ENCODE data around the gene MAP6D1. TPM values are rescaled to one million over a fixed set of nuclear protein-coding genes. Genes with fewer than 3 reads are reported as not detected.

The MAP6D1 gene
- 3.2 and 3.3 TPM in 2 replicates for total RNA-seq (ENCODE audit: low replicate concordance)
- long read RNA-seq, partial matches to known transcripts = 1 of 1 reads
- long read RNA-seq, other reads (novel, unspliced or antisense) = 0 of 1 reads

DNA sequence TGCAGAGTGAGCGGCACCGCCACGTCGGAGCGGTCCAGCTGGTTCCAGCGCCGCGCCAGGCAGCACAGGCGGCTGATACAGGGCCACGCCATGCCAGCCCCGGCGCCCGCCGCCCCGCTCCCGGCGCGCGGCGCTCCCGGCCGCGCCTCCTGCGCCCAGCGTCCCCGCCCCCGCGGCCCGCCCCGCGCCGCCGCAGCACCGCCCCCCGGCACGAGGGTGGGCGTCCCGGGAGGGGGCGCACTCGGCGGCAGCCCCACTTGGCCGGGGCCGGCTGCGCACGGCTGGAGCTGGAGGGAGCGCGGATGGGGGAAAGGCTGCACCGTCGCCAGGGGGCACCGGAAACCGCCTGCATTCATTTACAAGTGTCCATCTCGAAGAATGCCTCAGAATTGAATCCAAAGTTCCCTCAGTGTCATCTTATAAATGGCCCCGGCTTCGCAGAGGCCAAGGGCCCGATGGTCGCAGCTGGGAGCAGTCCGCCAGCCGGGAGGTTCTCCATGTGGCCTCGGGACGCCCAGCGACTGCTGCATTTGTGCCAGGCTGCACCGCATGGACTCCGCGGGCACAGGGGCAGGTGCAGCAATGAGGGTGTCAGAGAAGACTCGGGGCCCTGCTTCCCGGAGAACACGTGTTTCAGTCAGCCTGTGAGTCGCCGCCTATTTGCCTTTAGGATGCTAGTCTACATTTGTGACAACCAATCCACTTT lies at the start of gene MAP6D1:
Gene MAP6D1 (minus strand): TSS at position 122 of the 706 bp plus-strand sequence. CDS start 30 bp downstream, at position 92.
- Mint-ChIP-seq H3K27ac (peak within 1 kb of the TSS; percentile 68), H3K36me3 (peaks cover 5% of the 10 kb centered on the region), H3K9me3 (no peaks in the 10 kb centered on the region), H3K27me3 (peaks cover 12% of the 10 kb centered on the region), H3K4me3 (peak within 1 kb of the TSS; percentile 81), H3K4me1 (ENCODE audit: unreplicated experiment) (peaks cover 19% of the 10 kb centered on the region)
- TF ChIP-seq, protein P1, sequence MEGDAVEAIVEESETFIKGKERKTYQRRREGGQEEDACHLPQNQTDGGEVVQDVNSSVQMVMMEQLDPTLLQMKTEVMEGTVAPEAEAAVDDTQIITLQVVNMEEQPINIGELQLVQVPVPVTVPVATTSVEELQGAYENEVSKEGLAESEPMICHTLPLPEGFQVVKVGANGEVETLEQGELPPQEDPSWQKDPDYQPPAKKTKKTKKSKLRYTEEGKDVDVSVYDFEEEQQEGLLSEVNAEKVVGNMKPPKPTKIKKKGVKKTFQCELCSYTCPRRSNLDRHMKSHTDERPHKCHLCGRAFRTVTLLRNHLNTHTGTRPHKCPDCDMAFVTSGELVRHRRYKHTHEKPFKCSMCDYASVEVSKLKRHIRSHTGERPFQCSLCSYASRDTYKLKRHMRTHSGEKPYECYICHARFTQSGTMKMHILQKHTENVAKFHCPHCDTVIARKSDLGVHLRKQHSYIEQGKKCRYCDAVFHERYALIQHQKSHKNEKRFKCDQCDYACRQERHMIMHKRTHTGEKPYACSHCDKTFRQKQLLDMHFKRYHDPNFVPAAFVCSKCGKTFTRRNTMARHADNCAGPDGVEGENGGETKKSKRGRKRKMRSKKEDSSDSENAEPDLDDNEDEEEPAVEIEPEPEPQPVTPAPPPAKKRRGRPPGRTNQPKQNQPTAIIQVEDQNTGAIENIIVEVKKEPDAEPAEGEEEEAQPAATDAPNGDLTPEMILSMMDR (conservative IDR thresholded peaks at IDR 0.05) = peak; percentile 62
- DNase-seq (ENCODE audit: extremely low spot score, unreplicated experiment) = no peak

DNA sequence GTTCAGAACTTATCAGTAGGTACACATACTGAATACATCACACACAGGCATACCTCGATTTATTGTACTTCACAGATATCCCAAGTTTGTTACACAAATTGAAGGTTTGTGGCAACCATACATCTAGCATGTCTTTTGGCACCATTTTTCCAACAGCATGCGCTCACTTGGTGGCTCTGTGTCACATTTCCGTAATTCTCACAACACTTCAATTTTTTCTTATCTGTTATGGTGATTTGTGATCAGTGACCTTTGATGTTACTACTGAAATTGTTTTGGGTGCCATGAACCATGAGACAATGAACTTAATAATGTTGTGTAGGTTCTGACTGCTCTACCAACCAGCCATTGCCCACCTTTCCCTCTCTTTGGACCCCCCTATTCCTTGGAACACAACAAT lies 48.5 kb upstream of the MAP6D1 start:
- TF ChIP-seq, protein P1 (conservative IDR thresholded peaks at IDR 0.05) = no peak
- no peak overlapping the region for H3K27ac Mint-ChIP-seq
- H3K36me3 Mint-ChIP-seq = peaks cover 18% of the 10 kb centered on the region
- H3K4me3 Mint-ChIP-seq = no peak overlapping the region
- no peak for DNase-seq (ENCODE audit: extremely low spot score, unreplicated experiment)
- H3K9me3 Mint-ChIP-seq = no peaks in the 10 kb centered on the region
- no peaks in the 10 kb centered on the region for H3K27me3 Mint-ChIP-seq
- peaks cover 5% of the 10 kb centered on the region for H3K4me1 Mint-ChIP-seq (ENCODE audit: unreplicated experiment)

DNA sequence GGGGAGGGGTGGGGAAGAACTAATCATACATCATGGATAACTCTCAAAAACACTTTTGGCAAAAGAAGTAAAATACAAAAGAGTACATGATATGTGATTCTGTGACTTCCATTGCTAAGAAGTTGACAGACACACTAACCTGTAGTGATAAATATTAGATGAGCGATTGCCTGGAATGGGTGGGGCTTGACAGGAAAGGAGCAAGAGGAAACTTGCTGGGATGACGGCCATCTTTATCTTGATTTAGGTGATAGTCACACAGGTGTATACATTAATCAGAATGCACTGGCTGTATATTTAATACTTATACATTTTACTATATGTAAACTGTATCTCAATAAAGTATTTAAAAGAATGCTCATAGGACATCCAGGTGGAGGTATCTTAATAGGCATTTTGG lies 46.2 kb upstream of the MAP6D1 start:
- H3K4me3 Mint-ChIP-seq = no peak overlapping the region
- peaks cover 5% of the 10 kb centered on the region for H3K4me1 Mint-ChIP-seq (ENCODE audit: unreplicated experiment)
- no peak for DNase-seq (ENCODE audit: extremely low spot score, unreplicated experiment)
- no peaks in the 10 kb centered on the region for H3K9me3 Mint-ChIP-seq
- TF ChIP-seq, protein P1 (conservative IDR thresholded peaks at IDR 0.05) = no peak
- no peak overlapping the region for H3K27ac Mint-ChIP-seq
- H3K27me3 Mint-ChIP-seq = no peaks in the 10 kb centered on the region
- H3K36me3 Mint-ChIP-seq = peaks cover 15% of the 10 kb centered on the region

DNA sequence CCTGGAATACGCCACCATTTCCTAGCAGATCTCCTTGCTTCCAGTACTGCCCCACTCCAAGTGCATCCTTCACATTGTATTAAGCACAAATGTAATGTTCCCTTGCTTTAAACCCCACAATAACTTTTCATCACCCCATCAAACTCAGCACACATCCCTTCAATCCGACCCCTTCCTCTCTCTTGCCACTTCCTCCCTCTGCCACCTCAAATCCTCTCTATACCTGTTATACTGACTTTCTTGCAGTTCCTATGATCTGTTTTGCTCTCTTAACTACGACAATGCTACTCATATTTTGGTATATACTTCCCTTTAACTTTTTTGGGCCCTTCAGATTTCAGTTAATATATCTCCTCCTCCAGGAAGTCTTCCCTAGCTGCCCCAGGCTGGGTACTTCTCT lies 45.2 kb upstream of the MAP6D1 start:
- no peaks in the 10 kb centered on the region for H3K27me3 Mint-ChIP-seq
- H3K9me3 Mint-ChIP-seq = no peaks in the 10 kb centered on the region
- TF ChIP-seq, protein P1 (conservative IDR thresholded peaks at IDR 0.05) = no peak
- no peak for DNase-seq (ENCODE audit: extremely low spot score, unreplicated experiment)
- no peak overlapping the region for H3K4me3 Mint-ChIP-seq
- no peak overlapping the region for H3K27ac Mint-ChIP-seq
- peaks cover 5% of the 10 kb centered on the region for H3K4me1 Mint-ChIP-seq (ENCODE audit: unreplicated experiment)
- H3K36me3 Mint-ChIP-seq = peaks cover 17% of the 10 kb centered on the region

DNA sequence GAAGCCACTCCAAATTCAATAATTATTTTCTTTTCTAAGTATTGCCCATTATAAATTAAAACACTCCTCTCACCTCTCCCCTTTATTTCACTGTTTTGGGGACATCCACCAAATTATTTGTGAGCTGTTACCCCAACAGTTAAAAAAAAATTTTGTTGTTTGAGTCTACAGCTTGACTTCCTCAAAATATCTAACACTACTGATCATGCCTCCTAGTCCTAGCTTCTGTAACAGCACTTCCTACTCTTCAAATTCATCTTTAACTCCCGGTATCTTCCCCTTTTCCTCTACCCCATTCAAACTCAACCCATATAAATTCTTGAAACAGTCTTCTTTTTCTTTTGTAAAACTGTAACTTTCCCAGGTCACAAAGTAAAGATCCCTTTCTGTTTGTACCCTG lies 43.4 kb upstream of the MAP6D1 start:
- Mint-ChIP-seq H3K4me1 (ENCODE audit: unreplicated experiment) (peaks cover 3% of the 10 kb centered on the region), H3K4me3 (no peak overlapping the region), H3K27ac (no peak overlapping the region), H3K27me3 (no peaks in the 10 kb centered on the region), H3K36me3 (peaks cover 25% of the 10 kb centered on the region), H3K9me3 (no peaks in the 10 kb centered on the region)
- TF ChIP-seq, protein P1 (conservative IDR thresholded peaks at IDR 0.05) = no peak
- no peak for DNase-seq (ENCODE audit: extremely low spot score, unreplicated experiment)

Data from type B pancreatic cell (in vitro differentiated cells).